GM21423 (cell line): ENCODE measurements around the gene SLAMF9.

Source experiments
- ATAC-seq: cut with Tn5 transposase; IDR thresholded peaks from one replicate; pipeline ENCODE4 v1.9.1; 2021; ENCODE audit warnings: mild to moderate bottlenecking, moderate library complexity; ENCODE audit not compliant: unreplicated experiment

SLAMF9 gene

DNA sequence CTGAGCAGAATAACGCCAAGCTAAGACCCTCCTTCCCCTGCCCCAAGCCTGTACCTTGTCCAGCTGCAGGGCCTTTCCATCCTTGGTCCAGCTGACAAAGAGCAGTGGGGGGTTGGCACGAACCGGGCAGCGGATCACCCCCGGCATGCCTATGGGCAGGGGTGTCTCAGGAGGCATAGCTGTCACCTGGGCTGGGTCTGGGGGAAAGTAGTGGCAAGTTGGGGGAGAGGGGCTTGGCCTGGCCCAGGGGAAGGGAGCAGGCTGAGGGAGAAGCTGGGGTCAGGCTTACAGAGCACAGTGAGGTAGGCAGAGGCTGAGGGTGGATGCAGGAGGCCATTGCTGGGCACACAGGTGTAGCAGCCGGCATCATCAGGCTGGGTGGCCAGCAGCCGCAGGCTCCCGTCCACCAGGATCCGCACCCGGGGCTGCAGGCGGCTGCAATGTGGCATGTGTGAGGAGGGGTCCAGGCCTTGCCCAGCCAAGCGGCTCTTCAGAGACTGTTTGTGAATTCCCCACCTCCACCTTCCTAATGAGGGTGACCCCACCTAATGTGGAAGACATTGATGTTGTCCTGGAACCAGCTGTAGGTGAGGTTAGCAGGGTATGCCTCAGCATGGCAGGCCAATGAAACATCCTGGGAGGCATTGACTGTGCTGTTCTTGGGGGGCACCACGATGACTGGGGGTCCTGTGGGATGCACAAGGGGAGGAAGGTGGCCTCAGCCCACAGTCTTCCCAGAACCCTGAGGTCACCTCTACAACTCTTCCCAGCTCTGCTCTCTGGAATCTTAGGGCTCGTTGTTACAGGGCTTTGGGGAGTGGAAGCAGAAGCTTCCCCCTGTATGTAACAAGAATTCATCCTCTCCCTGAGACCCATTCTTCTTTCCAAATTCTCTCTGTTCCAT, 19.6 kb downstream of the SLAMF9 start:
- no peak for ATAC-seq

DNA sequence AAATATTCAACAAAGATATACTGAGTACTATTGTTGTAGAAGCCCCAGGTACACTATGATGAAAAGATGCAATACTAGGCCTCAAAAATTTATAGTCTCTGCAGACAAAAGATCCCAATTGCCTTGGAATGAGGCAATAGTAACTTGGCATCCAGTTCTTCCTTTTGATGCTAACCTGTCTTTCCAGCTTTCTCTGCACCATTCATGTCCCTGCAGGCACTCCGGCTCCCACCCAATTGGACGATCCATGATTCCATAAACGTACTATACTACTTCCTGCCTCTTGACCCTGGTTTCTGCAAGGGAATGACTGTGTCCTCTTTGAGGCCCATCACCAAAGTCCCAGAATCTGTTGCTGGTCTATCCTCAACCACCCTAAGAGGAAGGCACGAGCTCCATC, 20.7 kb downstream of the SLAMF9 start:
- no peak for ATAC-seq

DNA sequence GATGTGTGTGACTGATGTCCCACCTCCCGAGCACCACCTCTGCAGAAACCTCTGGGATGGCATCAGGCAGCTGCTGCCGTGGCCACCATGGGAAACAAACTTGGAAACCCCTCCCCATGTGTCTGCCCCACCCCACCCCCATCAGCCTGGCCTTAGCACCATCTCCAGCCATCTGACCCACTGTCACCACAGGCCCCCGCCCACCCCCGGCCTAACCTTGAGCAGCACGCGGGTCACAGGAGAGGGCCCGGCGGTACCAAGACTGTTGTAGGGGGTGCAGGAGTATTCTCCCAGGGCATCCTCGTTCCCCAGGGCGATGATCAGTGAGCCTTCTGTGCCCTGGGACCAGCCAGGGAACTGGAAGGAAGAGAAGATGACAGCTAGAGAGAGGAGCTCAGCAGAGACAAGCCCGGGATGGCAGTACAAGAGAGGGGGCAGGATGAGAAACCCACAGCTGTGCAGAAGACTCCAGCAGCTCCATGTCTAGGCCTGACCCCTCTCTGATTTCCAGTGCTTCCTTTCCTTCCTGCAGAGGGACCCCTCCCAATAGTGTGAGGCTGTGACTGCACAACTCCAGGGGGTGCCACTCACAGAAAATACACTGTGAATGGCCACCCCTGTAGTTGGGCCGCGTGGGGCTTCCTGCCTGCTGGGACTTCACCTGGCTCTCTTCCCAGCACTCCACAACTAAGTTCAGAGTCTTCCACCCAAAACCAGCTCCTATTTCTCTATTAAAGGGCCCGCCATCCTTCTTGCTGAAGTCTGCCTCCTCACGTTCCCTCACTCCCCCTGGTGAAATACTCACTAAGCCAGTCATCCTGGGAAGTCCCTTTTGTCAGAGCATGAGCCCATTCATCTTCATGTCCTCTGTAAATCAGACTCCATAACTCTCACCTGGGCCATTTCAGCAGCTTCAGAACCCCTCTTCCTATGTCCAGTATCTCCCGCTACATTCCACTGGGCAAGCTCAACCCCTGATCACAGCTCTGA, 21.4 kb downstream of the SLAMF9 start:
- ATAC-seq: no peak

DNA sequence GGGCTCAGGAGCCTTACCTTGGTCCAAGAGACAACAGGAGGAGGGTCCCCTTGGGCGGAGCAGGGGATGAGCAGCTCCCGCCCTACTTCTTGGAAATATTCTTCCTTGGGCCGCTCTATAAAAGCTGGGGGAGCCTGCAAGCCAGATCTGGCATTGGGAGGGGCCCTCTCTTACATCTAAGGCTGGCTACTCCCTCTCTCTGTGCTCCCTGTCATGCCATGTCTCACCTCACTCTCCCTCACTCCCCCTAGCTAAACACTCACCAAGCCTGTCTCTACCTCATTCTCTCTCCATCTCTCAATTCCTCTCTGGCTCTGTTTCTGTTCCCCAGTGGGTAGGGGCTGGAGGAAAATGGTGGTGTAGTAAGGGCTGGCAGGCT, 22.3 kb downstream of the SLAMF9 start:
- no peak for ATAC-seq

DNA sequence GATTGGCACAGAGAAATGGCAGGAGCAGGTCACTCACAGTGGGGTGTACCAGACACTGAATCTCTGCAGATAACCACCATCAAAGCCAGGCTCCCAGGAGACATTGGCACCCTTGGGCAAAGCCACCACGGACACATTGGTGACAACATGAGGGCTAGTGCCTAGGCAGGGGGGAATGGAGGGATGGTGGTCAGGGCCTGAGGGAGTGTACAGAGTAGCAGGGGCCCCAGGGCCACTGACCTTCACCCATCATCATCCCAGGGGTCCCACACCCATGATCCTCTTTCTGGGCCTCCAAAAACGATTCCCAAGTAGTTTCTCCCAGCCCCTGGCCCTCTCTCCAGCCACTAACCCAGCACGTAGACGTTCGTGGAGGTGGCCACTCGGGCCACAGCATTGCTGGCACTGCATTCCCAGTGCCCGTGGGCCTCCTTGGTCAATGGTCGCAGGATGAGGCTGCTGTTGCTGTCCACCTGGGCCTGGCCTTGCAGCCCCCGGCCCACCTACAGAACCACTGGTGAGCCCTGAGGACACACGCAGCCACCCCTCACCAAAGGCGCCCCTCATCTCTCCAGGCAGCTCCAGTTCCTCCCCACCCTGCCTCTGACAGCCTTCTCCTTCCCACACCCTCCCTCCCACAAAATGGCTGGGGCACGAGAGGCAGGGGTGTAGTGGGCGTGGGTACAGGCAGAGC, 22.8 kb downstream of the SLAMF9 start:
- no peak for ATAC-seq

DNA sequence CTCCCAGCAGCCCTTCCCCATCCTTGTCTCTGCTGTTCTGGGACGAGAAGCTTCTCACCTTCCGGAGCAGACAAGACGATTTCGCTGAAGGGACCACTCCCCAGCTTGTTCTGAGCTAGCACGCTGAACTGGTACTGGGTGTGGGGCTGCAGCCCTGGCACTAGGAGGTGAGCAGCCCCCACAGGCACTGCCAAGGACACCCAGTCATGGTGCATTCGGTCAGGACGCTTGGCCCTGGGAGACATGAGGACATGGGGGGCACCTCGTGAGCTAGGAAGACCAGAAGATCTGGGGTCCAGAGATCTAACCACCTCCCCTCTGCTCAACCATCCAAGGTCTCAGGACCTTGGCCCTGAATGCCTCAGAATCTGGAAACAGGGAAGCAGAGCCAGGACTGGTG, 23.4 kb downstream of the SLAMF9 start:
- ATAC-seq: no peak

- ATAC-seq: no peak
Measured at GRCh38 chr1:159930216-159930615, 23.8 kb downstream of the SLAMF9 start.

DNA sequence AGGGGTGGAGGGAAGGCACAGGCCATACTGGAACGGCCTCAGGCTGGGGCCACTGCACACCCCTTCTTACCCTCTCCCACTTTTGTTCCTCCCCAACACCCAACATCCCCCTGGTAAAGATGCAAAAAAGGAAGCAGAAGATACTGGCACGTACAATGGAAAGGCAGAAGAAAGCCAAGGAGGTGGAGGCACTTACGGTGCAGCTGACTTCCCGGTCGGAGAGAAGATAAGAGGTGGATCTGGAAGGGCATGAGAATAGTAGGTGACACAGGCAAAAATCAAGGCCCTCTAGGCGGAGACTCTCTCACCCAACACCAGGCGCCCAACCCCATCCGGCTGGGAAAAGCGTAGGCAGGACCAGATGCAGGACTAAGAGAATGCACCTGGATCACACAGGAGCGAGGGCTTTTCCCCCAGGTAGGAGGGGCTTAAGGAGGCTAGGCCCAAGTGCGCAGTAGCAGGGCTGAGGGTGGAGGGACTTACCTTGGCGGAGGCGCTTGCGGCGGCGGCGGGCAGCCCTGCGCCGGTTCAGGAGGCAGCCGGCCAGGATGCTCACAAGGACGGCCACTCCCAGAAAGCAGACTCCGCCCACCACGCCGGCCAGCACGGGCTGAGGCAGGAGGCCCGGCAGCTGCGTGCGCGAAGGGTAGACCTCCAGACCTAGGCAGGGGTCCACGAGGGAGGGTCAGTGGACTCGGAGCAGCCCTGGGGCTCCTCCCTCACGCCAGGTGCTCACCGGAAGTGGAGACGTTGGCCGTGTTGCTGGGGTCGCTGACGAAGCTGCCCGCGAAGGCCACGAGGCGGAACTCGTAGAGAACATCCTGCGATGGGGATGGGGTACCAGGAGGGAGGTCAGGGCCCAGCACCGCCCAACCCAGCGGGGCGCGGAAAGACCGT, 24.6 kb downstream of the SLAMF9 start:
- ATAC-seq: no peak

GRCh38 chr1:159928491-159929050, 25.5 kb downstream of the SLAMF9 start:
- no peak for ATAC-seq

GRCh38 chr1:159927849-159928431, 26.1 kb downstream of the SLAMF9 start:
- no peak for ATAC-seq

DNA sequence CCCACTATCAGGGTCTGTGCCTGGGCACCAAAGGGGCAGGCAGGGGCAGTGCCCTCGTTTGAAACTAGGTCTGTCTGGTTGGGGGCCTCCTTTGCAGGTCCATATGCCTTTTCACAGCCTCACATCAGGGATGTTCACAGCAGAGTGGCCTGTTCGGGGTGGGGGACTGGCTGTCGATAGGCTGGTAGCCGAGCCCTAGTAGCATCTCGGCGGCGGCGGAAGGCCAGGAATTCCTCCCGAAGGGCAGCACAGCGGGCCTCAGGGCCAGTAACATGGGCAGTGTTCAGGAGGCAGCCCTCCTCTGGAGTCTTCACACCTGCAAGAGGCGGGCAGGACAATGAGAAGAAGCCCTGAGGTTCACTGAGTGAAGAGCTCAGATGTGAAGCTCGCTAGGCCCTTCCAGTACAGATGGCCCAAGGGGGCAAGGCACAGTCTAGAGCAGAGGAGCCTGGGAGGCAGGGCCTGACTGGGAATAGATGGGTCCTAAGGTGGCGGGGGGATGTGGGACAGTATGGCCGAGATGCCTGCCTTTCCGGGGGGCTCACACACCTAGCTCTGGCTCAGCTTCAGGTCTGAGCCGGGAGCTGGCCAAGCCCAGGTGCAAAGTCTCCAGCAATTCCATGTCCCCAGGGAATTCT, 26.7 kb downstream of the SLAMF9 start:
- ATAC-seq: no peak

DNA sequence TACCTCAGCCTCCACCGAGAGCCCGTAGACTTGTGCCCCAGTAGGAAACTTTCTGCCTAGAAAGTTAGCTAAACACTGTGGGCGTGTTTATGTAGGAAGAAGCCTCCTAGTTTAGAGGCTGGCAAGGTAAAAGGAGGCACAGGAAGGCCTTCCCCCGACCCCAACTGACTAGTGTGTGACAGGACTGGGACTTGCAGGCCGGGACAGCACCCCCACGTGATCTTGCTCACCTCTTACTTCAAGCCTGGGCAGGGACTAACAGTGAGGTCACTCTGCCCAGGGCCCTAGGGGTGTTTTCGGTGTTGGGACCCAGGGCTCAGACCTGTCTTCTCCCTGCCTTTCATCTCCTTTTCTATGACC, 28.3 kb downstream of the SLAMF9 start:
- peak; percentile 2 for ATAC-seq

DNA sequence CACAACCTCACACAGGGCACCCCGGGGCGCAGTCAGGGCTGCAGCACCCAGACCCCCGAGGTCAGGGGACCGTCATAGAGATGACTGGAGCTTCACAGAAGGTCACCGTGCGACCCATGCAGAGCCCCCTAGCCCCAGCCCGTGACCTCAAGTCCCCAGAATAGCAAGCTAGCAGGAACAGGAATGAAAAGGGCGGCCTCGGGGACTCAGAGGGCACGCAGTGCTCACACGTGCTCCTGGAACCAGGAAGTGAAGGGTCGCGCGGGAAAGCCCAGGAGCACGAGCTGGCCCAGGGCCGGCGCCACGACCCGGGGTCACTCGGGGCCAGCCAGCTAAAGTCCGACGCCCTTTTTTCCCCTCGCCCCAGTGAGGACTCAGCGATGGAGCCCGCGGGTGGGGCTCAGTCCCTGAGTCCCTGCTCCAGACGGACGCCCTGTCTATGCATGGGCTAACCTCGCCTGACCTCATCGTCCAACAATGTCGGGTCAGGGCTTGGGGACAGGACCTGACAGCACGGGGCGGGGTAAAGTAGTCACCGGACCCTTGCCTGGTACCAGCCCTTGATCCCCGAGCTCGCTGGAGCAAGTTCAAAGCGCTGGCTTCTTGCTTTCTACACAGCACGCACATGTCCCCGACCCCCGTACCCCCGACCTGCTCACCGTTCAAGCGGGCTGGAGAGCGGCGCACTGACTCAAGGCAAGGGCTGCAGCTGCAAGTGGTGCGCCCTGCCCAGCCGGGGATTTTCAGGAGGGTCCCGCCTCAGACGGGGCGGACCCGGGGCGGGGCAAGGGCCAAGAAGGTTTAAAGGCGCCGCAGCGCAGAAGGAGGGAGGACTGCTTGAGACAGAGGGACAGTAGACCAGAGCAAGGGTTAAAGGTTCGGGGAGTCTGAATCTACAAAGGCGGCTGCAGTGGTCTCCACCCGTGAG, 29.0 kb downstream of the SLAMF9 start, which contains the start of gene TAGLN2:
Gene TAGLN2 (minus strand): TSS at position 717 of the 928 bp plus-strand sequence. CDS start 4,998 bp downstream, outside the sequence.
- ATAC-seq: peak; percentile 56

DNA sequence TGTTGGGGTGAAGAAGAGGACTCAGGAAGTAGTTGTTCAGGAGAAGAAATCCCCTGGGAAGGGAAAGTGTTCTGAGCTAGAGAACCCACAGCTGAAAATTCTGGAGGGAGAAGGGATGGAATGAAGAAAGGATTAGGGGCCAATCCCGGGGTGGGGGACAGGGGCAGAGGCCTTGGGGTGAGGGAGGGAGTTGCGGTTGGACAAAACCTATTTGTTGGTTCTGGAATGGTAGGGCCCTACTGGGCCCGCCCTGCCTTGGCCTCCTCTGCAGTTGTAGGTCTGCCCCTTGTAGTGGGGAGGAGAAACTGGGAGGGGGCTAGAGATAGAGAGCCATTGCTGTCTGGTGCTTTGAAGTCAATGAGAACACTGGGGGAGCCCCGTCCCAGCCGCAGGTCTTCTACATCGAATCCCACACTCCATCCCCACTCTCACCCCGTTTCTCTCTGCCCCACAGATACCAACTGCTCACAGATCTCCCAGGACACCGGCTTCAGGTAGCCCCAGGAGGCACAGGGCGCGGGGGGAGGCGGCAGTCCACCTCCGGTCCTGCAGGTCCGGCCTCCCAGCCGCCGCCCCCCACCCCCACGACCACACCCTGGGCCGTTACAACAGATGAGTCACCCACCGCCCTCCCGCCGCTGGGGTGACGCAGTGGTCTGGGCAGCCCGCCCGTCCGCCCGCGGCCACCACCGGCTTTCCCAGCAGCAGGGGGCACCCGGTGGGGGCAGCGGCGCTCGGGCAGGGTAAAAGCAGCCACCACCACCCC, 29.8 kb downstream of the SLAMF9 start:
- no peak for ATAC-seq

- peak; percentile 28 for ATAC-seq
Measured at GRCh38 chr1:159923203-159924024, 30.6 kb downstream of the SLAMF9 start.
